GM18498 (cell line): ENCODE measurements around the gene SAMM50.
A peak's percentile ranks its signal among the peaks of the same experiment; 100 is the strongest.
"Not testable (repeated sequence)": the region's sequence is repeated elsewhere in the genome, so short reads cannot be mapped to it uniquely, and the experiment has no call there.

Experiments
- ATAC-seq: cut with Tn5 transposase; IDR thresholded peaks from one replicate; pipeline ENCODE4 v1.9.1; 2021; ENCODE audit warnings: mild to moderate bottlenecking, moderate library complexity; ENCODE audit not compliant: unreplicated experiment

Gene SAMM50

GRCh38 chr22:43999378-43999777 is 44.1 kb downstream of the SAMM50 start:
- ATAC-seq: no peak

GRCh38 chr22:44000123-44000522 is 44.9 kb downstream of the SAMM50 start:
- ATAC-seq: no peak

- ATAC-seq: no peak
Measured at GRCh38 chr22:44001521-44001920, 46.3 kb downstream of the SAMM50 start.

GRCh38 chr22:44002324-44002723 is 47.1 kb downstream of the SAMM50 start:
- no peak for ATAC-seq

- no peak for ATAC-seq
Measured at GRCh38 chr22:44002997-44003396, 47.8 kb downstream of the SAMM50 start.

GRCh38 chr22:44003405-44004103 is 48.3 kb downstream of the SAMM50 start:
- ATAC-seq: no peak

- ATAC-seq: no peak
Measured at GRCh38 chr22:44004104-44004460, 48.8 kb downstream of the SAMM50 start.

- ATAC-seq: no peak
Measured at GRCh38 chr22:44005524-44005923, 50.3 kb downstream of the SAMM50 start.

GRCh38 chr22:44012162-44012561 is 56.9 kb downstream of the SAMM50 start:
- ATAC-seq: no peak

- no peak for ATAC-seq
Measured at GRCh38 chr22:44012591-44012990, 57.3 kb downstream of the SAMM50 start.

- no peak for ATAC-seq
Measured at GRCh38 chr22:44014241-44014640, 59.0 kb downstream of the SAMM50 start.

GRCh38 chr22:44016586-44016985 is 61.3 kb downstream of the SAMM50 start:
- ATAC-seq: not testable (repeated sequence)

- no peak for ATAC-seq
Measured at GRCh38 chr22:44018594-44018993, 63.4 kb downstream of the SAMM50 start.

- no peak for ATAC-seq
Measured at GRCh38 chr22:44019416-44019815, 64.2 kb downstream of the SAMM50 start.

- ATAC-seq: no peak
Measured at GRCh38 chr22:44019846-44020245, 64.6 kb downstream of the SAMM50 start.

GRCh38 chr22:44020981-44021380 is 65.7 kb downstream of the SAMM50 start:
- no peak for ATAC-seq

GRCh38 chr22:44023404-44024287 is 68.4 kb downstream of the SAMM50 start:
- peak; percentile 31 for ATAC-seq

- ATAC-seq: peak; percentile 11
Measured at GRCh38 chr22:44024288-44024921, 69.2 kb downstream of the SAMM50 start, which contains the start of gene PARVB. Gene PARVB (plus strand): TSS chr22:44024302. CDS start chr22:44024340, 38 bp downstream.

GRCh38 chr22:44025171-44026065 is 70.2 kb downstream of the SAMM50 start:
- peak; percentile 50 for ATAC-seq

- ATAC-seq: no peak
Measured at GRCh38 chr22:44026066-44026629, 70.9 kb downstream of the SAMM50 start.
